ENCODE measurements around the gene DTNB.
A peak's percentile ranks its signal among the peaks of the same experiment; 100 is the strongest.
"Not testable (repeated sequence)": the region's sequence is repeated elsewhere in the genome, so short reads cannot be mapped to it uniquely, and the experiment has no call there.

Gene DTNB

DNA sequence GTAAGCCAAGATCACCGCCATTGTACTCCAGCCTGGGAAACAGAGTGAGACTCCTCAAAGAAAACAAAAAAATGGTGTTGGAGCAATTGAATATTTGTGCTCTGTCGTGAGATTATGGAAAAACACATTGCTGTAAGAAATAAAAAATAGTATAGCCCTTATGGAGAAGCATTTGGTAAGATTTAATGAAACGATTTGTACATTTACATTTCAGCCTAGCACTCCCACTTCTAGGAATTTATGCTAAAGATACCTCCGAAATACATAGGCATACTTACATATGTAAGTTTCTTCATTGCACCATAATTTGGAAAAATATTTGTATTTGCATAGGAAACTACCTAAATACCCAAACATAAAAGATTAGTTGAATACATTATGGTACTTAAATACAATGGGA is 8.7 kb upstream of the DTNB start:
- no peak for DNase-seq

- DNase-seq = no peak
Observed at GRCh38 chr2:25677877-25678276, 4.5 kb upstream of the DTNB start.

DNA sequence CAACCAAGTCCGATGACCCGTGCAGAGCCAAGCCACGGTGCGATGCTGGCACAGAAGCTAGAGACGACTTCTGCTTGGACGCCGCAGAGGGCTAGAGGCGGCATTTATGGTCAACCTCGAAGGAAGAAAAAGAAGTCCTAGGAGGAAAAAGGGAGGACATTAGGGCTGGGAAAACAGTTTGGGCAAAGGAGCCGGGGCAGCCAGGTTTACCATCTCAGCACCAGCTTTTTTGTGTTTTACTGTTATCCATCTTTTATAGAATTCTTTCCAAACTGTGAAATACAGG is 643 bp upstream of the DTNB start:
- no peak for DNase-seq

GRCh38 chr2:25672494-25673299 is 680 bp downstream of the DTNB start:
- DNase-seq = peak; percentile 41

DNA sequence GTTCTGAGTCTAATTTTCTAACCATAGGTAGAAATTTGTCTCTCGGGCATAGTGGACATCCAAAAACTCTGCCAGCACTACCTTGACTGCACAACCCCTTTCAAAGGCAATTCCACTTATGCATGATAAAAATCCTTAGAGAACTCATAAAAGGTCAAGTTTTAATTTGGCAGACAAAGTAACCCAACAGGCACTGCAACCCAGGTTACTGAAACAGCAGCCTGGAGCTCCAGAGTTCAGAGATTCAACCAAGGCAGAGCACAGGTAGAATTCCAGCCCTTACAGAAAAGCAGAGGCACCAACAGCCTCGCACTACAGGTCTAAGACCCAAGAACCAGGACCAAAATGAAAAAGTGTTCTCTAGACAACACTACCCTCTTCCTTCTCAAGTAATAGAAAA is 1.8 kb downstream of the DTNB start:
- no peak for DNase-seq

DNA sequence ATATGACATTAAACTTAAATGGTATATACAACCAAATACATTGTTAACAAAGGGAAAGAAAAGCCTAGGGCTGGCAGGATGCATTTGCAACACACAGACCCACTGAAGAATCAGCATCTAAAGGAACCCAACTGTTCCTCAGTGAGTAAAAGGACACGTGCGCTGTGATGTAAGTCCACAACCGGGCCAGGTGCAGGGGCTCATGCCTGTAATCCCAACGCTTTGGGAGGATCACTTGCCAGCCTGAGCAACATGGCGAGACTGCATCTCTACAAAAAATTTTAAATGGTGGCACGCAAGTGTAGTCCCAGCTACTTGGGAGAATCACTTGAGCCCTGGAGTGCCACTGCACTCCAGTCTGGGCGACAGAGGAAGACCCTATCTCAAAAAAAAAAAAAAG is 3.9 kb downstream of the DTNB start:
- no peak for DNase-seq

GRCh38 chr2:25666218-25666617 is 7.2 kb downstream of the DTNB start:
- DNase-seq = no peak

GRCh38 chr2:25665429-25665828 is 7.9 kb downstream of the DTNB start:
- DNase-seq = not testable (repeated sequence)

- DNase-seq = no peak
Observed at GRCh38 chr2:25664965-25665307, 8.4 kb downstream of the DTNB start.

GRCh38 chr2:25664183-25664964 is 9.0 kb downstream of the DTNB start:
- DNase-seq = no peak

GRCh38 chr2:25655316-25655715 is 18.1 kb downstream of the DTNB start:
- no peak for DNase-seq

DNA sequence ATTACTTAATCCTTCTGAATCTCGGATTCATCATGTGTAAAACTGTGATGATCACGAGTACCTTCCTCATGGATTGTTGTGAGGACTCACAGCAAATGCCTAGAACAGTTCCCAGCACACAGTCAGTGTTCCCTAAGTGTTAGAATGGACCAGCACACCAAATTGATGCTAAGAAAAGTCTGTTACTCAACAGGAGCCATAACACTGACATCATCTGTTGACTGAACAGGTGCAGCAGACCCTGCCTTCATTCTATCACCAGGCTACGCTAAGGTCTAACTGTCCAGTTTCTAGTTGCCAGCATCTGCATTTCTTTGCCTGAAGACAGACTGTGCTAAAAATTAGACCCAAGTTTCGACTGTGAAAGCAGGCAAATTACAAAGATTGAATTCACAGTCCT is 18.6 kb downstream of the DTNB start:
- DNase-seq = no peak

DNA sequence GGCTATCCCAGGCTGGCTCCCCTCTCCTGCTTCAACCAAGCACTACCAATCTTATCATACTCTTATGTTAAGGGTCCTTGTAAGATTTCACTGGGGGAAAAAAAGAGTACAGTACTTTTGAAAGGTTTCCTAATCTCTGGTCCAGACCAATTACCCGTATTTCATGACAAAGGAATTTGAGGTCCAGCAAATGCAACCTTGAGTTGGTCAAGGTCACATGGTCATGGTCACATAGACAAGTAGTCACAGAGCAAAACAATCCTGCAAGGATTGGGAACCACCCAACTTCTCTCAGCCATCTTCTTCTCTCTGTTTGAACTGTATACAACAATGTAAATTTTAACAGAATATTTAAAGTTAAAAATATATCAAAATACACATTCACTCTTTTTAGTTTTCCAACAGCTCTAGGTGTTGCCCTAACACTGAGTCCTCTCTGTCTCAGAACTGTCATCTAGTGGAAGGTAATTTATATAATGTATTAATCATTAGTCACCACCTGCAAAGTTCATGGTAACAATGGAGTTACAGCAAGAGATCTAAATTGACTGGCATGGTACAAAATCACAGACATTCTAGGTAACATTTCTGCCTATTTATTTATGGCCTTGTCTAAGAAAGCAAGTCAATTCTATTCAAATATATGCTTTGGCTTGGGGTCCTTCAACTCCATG is 21.5 kb downstream of the DTNB start:
- no peak for DNase-seq

- no peak for DNase-seq
Observed at GRCh38 chr2:25651066-25651465, 22.3 kb downstream of the DTNB start.

- DNase-seq = no peak
Observed at GRCh38 chr2:25650256-25650655, 23.1 kb downstream of the DTNB start.

DNA sequence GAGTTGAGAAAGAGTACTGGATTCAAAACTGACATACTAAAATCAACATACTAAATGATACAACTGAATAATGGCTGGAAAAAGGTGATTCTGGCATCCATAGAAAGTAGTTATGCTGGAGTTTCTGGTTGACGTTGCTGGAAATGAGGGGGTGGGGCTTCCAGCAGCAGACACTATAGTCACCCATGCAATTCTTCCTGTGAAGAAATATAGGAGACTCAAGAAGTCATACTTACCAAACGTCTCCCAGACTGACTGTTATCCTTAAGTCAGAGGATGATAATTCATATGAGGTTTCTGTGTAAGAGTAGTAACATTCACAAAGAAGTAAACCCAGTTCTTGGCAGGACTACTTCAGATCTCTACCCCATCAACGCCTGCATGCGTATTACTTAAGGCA is 23.6 kb downstream of the DTNB start:
- no peak for DNase-seq

DNA sequence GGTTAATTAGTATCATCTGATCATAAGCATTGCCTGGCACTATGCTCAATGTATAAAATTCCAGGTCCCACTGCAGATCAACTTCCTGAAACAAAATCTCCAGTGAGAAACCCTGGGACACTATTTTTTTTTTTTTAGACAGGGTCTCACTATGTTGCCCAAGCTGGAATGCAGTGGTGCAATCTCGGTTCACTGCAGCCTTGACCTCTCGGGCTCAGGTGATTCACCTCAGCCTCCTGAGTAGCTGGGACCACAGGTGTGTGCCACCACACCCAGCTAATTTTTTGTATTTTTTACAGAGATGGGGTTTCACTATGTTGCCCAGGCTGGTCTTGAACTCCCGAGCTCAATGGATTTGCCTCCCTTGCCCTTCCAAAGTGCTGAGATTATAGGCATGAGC is 31.1 kb downstream of the DTNB start:
- no peak for DNase-seq

- DNase-seq = no peak
Observed at GRCh38 chr2:25639696-25640095, 33.7 kb downstream of the DTNB start.

DNA sequence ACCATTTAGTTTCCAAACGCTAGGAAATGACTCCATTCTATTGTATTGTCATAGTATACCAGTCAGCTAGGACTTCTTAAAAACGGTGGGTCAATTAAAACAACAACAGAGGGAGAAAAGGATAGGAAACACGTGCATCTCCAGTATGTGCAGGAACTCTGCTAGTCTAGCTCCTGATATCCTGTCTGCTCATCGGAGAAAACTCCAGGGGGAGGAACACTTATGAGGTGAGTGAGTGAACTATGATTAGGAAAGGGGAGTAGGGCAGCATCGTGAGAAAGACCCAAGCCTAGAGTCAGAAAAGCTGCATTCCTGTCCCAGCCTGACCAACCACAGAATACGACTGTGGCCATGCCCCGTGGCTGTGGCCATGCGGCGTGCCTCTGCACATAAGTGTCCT is 34.2 kb downstream of the DTNB start:
- DNase-seq = no peak

DNA sequence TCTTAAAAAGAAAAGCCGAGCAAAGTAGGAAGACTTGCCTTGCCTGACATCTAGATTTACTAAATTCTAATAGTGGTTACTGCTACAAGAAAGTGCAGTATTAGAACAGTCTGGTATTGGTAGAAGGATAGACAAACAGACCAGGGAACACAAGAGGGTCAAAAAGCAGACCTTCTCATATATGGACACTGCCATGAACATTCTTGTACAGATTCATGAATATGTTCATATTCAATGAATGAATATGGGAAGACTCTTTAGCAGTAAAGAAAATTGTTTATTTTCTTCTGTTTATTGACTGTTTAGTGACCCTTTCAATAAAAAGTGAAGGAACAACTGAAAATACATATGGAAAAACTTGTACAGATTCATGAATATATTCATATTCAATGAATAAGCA is 37.6 kb downstream of the DTNB start:
- no peak for DNase-seq

DNA sequence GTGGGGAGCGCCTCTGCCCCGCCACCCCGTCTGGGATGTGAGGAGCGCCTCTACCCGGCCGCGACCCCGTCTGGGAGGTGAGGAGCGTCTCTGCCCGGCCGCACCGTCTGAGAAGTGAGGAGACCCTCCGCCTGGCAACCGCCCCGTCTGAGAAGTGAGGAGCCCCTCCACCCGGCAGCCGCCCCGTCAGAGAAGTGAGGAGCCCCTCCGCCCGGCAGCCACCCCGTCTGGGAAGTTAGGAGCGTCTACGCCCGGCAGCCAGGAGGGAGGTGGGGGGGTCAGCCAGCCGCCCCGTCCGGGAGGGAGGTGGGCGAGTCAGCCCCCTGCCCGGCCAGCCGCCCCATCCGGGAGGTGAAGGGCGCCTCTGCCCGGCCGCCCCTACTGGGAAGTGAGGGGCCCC is 39.6 kb downstream of the DTNB start:
- DNase-seq = not testable (repeated sequence)

- no peak for DNase-seq
Observed at GRCh38 chr2:25632396-25632795, 41.0 kb downstream of the DTNB start.

- no peak for DNase-seq
Observed at GRCh38 chr2:25624635-25625034, 48.7 kb downstream of the DTNB start.

- no peak for DNase-seq
Observed at GRCh38 chr2:25623361-25623760, 50.0 kb downstream of the DTNB start.

All from effector CD8-positive, alpha-beta T cell (primary cell).